Activated CD8-positive, alpha-beta memory T cell treated with anti-CD3 and anti-CD28 coated beads, Interleukin-2, amount 50 U/mL, for 24 hours (primary cell): Measurements from ENCODE around the gene SMAD7.

Experiments
- DNase-seq: peaks from one replicate; pipeline ENCODE4 v3.0.0-alpha.2; 2020; ENCODE audit errors: extremely low read depth

Gene SMAD7

GRCh38 chr18:48929941-48930713 is 20.6 kb downstream of the SMAD7 start:
- no peak for DNase-seq

GRCh38 chr18:48929212-48929612 is 21.6 kb downstream of the SMAD7 start:
- no peak for DNase-seq

DNA sequence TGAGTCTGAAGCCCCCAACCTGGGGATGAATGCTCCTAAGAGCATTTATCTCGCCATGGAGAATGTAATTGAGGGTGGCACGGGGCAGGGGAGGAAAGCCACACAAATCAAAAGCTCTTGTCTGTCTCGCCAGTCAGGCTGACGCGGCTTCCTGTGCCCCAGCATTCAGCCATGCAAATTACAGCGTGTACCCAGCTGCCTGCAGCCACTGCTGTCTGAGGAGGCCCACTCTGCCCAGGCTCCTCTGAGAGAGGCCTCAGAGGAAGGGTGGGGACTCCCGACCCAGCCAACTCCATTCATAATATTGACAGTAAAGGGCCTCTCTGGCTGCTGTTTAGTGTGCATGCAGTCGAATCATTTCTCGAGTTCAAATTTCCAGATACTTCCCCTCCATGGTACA is 22.0 kb downstream of the SMAD7 start:
- DNase-seq: no peak

- no peak for DNase-seq
These were observed 23.3 kb downstream of the SMAD7 start for GRCh38 chr18:48927286-48928080.

DNA sequence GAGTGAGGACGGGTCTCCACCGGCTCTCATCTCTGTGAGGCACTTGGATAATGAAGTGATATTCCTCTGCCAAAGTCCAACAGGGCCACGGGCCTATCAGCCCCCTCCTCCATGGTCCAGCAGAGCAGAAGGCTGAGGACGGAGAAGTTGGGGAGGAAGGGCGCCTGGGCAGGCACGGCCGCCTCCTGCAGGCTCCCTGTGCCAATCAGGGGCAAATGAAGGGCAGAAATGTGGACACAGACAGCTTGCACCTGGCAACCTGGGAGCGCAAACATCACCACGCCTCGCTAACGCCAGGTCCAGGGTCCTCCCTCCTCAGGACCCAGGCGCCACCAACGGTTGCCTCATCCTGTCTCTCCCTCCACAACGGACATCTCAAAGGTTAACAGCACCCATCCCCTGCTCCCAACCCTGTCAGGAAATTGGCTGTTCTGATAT is 24.3 kb downstream of the SMAD7 start:
- no peak for DNase-seq

DNA sequence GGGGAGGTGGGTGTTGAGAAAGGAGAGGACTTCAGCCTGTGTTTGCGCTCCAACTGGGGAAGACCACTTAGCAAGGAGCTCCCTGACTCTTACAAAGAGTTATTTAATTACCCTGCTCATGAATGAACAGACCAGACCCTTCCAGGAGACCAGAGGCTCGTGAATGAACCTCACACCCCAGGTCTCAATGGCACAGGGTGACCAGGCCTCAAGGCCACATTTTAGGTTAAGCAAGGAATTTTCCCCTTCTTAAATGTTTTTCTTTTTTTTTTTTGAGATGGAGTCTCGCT is 25.3 kb downstream of the SMAD7 start:
- DNase-seq: no peak

GRCh38 chr18:48924630-48925490 is 25.9 kb downstream of the SMAD7 start:
- no peak for DNase-seq

DNA sequence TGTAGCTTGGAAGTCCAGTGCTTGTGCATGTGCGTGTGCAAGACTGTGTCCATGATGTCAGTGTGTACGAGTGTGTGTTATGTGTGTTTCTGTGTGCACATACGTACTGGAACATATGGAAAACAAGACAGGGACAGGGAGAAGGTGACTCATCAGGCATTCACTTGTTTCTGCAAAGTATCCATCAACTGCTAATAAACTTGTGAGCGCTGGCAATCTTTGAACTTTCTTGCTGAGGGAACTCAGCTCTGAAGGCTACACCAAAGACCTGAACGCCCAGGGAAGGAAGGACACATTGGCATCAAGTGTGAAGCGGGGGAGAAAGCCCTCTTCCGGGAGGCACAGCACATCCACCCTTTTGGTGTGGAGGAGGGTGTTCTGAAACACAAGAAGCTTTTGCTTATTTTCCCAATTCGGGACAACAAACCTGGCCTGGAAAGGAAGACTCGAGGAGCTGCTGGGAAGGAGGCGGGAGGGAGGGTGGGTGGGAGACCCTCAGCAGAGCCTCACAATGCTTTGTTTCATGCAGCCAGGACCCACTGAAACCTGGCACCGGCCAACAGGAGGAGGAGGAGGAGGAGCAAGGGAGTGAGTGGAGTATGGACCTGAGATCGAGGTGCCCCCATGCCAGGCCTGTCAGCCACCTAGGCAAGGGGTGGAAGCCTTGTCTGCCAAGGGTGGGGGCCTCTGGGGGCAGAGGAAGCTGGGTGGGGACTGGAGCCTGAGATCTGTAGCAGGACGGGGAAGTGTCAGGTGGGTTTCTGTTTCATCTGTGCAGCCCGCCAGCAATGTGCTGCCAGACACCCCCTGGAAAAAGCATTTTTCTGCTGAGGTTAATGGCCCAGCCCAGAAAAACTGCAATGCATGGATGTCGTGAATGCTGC is 26.8 kb downstream of the SMAD7 start:
- no peak for DNase-seq

GRCh38 chr18:48922801-48923730 is 27.7 kb downstream of the SMAD7 start:
- no peak for DNase-seq

DNA sequence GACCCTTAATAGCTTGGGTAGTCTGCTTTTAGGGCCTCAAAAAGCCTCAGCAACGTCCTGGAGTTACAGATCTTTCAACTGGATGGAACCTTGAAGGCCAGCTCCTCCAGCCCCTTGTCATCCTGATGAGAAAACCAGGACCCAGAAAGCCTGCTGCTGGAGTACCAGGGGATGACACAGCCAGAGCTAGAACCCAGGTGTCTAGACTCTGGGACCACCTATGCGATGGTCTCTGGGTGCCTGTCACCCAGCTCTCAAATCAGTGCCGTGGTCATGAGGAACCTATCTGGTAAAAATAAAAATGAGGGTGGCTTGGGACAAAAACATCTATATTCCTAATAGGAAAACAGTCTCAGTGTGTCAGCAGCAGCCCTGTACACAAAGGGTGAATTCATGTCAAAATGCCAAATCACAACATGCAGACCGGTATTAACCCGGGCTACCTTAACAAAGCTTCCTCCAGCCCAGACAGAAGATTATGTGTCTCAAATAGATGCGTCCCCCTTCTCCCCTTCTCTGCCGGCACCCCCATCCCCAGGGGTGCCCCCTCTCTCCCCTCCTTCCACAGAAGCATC is 28.5 kb downstream of the SMAD7 start:
- DNase-seq: no peak

DNA sequence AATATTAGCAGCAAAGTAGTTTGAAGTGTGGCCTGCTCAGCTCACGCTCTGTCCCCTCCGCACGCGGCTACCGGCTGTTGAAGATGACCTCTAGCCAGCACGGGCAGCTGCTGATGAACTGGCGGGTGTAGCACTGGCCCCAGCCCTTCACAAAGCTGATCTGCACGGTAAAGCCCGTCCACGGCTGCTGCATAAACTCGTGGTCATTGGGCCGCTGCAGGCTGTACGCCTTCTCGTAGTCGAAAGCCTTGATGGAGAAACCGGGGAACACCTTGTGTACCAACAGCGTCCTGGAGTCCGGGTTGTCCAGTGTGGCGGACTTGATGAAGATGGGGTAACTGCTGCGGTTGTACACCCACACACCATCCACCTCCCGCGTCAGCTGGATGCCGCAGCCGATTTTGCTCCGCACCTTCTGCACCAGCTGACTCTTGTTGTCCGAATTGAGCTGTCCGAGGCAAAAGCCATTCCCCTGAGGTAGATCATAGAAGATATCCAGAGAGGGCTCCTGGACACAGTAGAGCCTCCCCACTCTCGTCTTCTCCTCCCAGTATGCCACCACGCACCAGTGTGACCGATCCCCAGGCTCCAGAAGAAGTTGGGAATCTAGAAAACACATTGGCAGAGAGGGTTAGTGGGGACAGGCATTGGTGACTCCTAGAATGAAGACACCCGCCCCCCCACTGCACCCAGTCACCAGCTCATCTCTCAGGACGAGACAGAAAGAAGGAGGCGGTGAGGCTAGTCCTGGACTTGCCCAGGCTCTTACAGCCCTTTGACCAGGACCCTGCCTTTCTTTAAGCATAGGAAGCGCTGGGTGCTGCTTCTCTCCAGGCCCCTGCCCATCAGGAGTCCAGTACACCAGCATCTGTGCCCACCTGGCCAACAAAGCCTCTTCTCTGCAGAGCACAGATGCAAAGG is 29.2 kb downstream of the SMAD7 start:
- DNase-seq: no peak

GRCh38 chr18:48920408-48921038 is 30.2 kb downstream of the SMAD7 start:
- no peak for DNase-seq

DNA sequence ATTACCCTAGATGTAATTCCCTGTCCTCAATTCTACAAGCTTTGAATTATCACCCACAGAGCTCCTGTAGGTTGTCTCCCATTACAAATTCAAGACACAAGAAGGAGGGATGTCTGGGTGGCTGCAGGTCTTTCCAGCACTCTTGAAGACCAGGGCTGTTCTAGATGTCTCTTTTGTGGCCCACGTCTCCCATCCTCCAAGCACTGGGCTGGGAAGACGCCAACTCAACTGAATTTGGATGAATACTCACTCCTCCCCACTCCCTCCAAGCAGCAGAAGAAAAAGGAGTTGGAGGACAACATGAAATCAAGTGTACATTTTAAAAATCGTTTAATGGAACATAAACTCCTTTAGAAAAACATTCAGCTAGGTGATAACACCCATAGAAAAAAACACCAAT is 31.2 kb downstream of the SMAD7 start:
- DNase-seq: no peak

DNA sequence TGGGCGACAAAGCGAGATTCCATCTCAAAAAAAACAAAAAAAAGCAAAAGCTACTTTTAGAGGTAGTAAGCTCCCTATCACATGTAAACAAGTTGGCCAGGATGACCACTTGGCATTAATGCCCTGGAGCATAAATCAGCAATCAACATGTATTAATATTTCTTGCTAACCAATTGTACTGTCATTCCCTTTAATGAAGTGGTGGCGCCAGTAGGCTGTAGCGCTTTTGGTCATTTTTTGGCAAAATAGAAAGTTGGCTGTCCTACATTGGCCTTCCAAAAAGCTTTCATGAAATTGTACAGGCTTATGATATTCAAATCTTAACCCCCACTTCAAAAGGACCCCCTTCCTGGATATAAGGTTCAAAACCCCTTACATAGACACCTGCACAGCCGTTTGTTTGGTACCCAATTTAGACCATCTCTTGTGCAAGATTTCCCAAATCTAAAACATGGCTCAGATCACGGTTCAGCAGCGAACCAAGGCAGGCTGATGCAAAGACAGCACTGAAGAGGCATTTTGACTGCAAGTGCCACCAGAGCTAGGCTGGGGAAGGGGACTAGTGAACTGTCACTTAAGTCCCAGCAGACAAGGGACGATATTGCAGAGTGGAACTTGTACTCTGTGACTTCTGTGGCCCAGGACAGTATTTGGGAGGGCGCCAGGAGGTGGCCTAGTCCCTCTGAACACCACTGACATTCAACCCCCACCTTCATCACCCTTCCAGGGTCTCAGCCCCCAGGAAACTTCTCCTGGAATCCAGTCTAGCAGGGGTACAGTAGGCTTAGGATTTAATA is 31.9 kb downstream of the SMAD7 start:
- DNase-seq: no peak

GRCh38 chr18:48917579-48918517 is 32.9 kb downstream of the SMAD7 start:
- no peak for DNase-seq

GRCh38 chr18:48915626-48916425 is 34.9 kb downstream of the SMAD7 start:
- DNase-seq: no peak
